CD4-positive, CD25-positive, alpha-beta regulatory T cell (primary cell): ENCODE data around the gene RBM17. TPM values are rescaled to one million over a fixed set of nuclear protein-coding genes. Genes with fewer than 3 reads are reported as not detected.
A peak's percentile ranks its signal among the peaks of the same experiment; 100 is the strongest.

Source experiments
- ATAC-seq, 2 donors: fragments of 150-1000 bp; cut with Tn5 transposase; one replicate each; pipeline ENCODE4 v1.10.0; 2021; ENCODE audit warnings: low read depth in 2 of 2, moderate number of reproducible peaks in 2 of 2, moderate library complexity in 1 of 2
- DNase-seq, 3 donors: peaks; one replicate each; pipeline versions ENCODE4 v3.0.0 to v3.0.0-alpha.2; 2012 to 2022; ENCODE audit warnings: mixed read lengths in 1 of 3
- H3K27ac ChIP-seq: one replicate; pipeline ENCODE4 v1.7.0; 2013; ENCODE audit warnings: mild to moderate bottlenecking, low read length; ENCODE audit not compliant: insufficient read depth, poor library complexity, severe bottlenecking
- H3K27me3 ChIP-seq: one replicate; pipeline ENCODE4 v1.7.0; 2013; ENCODE audit warnings: low read length; ENCODE audit not compliant: control insufficient read depth, insufficient read depth
- H3K36me3 ChIP-seq: one replicate; pipeline ENCODE4 v1.7.0; 2013; ENCODE audit warnings: mild to moderate bottlenecking, low read length, moderate library complexity; ENCODE audit not compliant: control insufficient read depth, insufficient read depth
- H3K4me1 ChIP-seq: 2 replicates; pipeline ENCODE4 v1.7.0; 2013; ENCODE audit warnings: mild to moderate bottlenecking, low read length; ENCODE audit not compliant: insufficient read depth, control insufficient read depth, poor library complexity, severe bottlenecking
- H3K4me3 ChIP-seq: one replicate; pipeline ENCODE4 v1.7.0; 2013; ENCODE audit warnings: low read depth, mild to moderate bottlenecking, low read length, moderate library complexity
- H3K9me3 ChIP-seq, 2 experiments: 1 replicate in 1 of 2; 2 replicates in 1 of 2; pipeline ENCODE4 v1.7.0; 2013; ENCODE audit warnings: low read length in 2 of 2, mild to moderate bottlenecking in 1 of 2, moderate library complexity in 1 of 2; ENCODE audit not compliant: control insufficient read depth in 2 of 2
- H3K27ac Mint-ChIP-seq, 3 donors: one replicate each; pipeline ENCODE4 v1.8.0; 2020 to 2022; ENCODE audit warnings: mild to moderate bottlenecking in 3 of 3, mixed read lengths in 3 of 3, moderate library complexity in 2 of 3
- H3K27me3 Mint-ChIP-seq: one replicate; pipeline ENCODE4 v1.8.0; 2022; ENCODE audit warnings: mild to moderate bottlenecking, mixed read lengths
- H3K36me3 Mint-ChIP-seq: one replicate; pipeline ENCODE4 v1.8.0; 2020; ENCODE audit warnings: mixed read lengths
- H3K4me1 Mint-ChIP-seq, 4 donors: one replicate each; pipeline ENCODE4 v1.8.0; 2020 to 2022; ENCODE audit warnings: mixed read lengths in 4 of 4, mild to moderate bottlenecking in 1 of 4
- H3K4me3 Mint-ChIP-seq, 4 donors: one replicate each; pipeline ENCODE4 v1.8.0; 2020 to 2022; ENCODE audit warnings: mild to moderate bottlenecking in 4 of 4, mixed read lengths in 4 of 4, moderate library complexity in 3 of 4
- H3K9me3 Mint-ChIP-seq, 7 donors: one replicate each; pipeline ENCODE4 v1.8.0; 2020 to 2022; ENCODE audit warnings: mixed read lengths in 7 of 7, mild to moderate bottlenecking in 3 of 7, moderate library complexity in 2 of 7
- polyA plus RNA-seq, 4 donors: library from polyadenylated mRNA; unstranded; fragments of 300-500 nt; fragmentation: Illumina TruSeq; gene quantifications; one replicate each; pipeline ENCODE4 v1.2.3, GENCODE V29; 2021
- total RNA-seq: library from RNA; stranded (reverse); gene quantifications from one replicate; pipeline ENCODE4 v1.2.3, GENCODE V29; 2022

RBM17 gene
- total and polyA plus RNA-seq, 5 donors from 2014 or later = 63.6 to 168 (median 66.8) TPM

- peak overlapping the region; percentile 61 for H3K27ac ChIP-seq
- H3K9me3 ChIP-seq = no peaks in the 10 kb centered on the region
- peak overlapping the region; percentile 33 for H3K4me3 ChIP-seq
- H3K36me3 ChIP-seq = no peaks in the 10 kb centered on the region
- Mint-ChIP-seq H3K36me3 (peaks cover 6% of the 10 kb centered on the region), H3K27me3 (peaks cover 6% of the 10 kb centered on the region), H3K27ac (peak overlapping the region; percentile 81 to 97 (median 89)), H3K4me1 (peaks cover 26 to 80% (median 59%) of the 10 kb centered on the region in 4 donors), H3K4me3 (peak overlapping the region; percentile 33 to 85 (median 54)), H3K9me3 (peaks cover 0 to 3% (median 0%) of the 10 kb centered on the region in 7 donors)
- peaks cover 77% of the 10 kb centered on the region for H3K4me1 ChIP-seq
- H3K27me3 ChIP-seq = no peaks in the 10 kb centered on the region
- ATAC-seq (no peak), DNase-seq (peak in 1 of 3 donors; percentile 85)
These were observed 23.0 kb upstream of the RBM17 start for GRCh38 chr10:6065835-6066234.

GRCh38 chr10:6067457-6067856 is 21.4 kb upstream of the RBM17 start:
- Mint-ChIP-seq H3K4me1 (peaks cover 34 to 93% (median 72%) of the 10 kb centered on the region in 4 donors), H3K4me3 (peak overlapping the region; percentile 35 to 91 (median 88)), H3K9me3 (no peaks in the 10 kb centered on the region), H3K27ac (peak overlapping the region; percentile 48 to 100 (median 89)), H3K27me3 (peaks cover 1% of the 10 kb centered on the region), H3K36me3 (peaks cover 6% of the 10 kb centered on the region)
- no peak for ATAC-seq
- H3K9me3 ChIP-seq = no peaks in the 10 kb centered on the region
- H3K27ac ChIP-seq = peak overlapping the region; percentile 94
- H3K4me3 ChIP-seq = peak overlapping the region; percentile 83
- no peaks in the 10 kb centered on the region for H3K36me3 ChIP-seq
- peaks cover 92% of the 10 kb centered on the region for H3K4me1 ChIP-seq
- H3K27me3 ChIP-seq = no peaks in the 10 kb centered on the region
- peak in 1 of 3 donors; percentile 7 for DNase-seq

GRCh38 chr10:6068006-6068405 is 20.8 kb upstream of the RBM17 start:
- no peaks in the 10 kb centered on the region for H3K9me3 Mint-ChIP-seq
- peak overlapping the region; percentile 81 to 91 (median 88) for H3K4me3 Mint-ChIP-seq
- ATAC-seq (no peak), DNase-seq (peak in 1 of 3 donors; percentile 22)
- Histone ChIP-seq H3K36me3 (no peaks in the 10 kb centered on the region), H3K27ac (peak overlapping the region; percentile 94), H3K4me1 (peaks cover 92% of the 10 kb centered on the region), H3K4me3 (peak overlapping the region; percentile 83), H3K27me3 (no peaks in the 10 kb centered on the region), H3K9me3 (no peaks in the 10 kb centered on the region)
- H3K27me3 Mint-ChIP-seq = no peaks in the 10 kb centered on the region
- peaks cover 6% of the 10 kb centered on the region for H3K36me3 Mint-ChIP-seq
- H3K27ac Mint-ChIP-seq = peak overlapping the region; percentile 89 to 100 (median 98)
- peaks cover 38 to 93% (median 73%) of the 10 kb centered on the region in 4 donors for H3K4me1 Mint-ChIP-seq

GRCh38 chr10:6068422-6068821 is 20.4 kb upstream of the RBM17 start:
- peak; percentile 42 to 87 (median 71) for DNase-seq
- Mint-ChIP-seq H3K4me3 (peak overlapping the region; percentile 81 to 91 (median 88)), H3K4me1 (peaks cover 39 to 96% (median 77%) of the 10 kb centered on the region in 4 donors), H3K27me3 (no peaks in the 10 kb centered on the region), H3K36me3 (peaks cover 6% of the 10 kb centered on the region), H3K9me3 (no peaks in the 10 kb centered on the region), H3K27ac (peak overlapping the region; percentile 89 to 100 (median 98))
- H3K4me1 ChIP-seq = peaks cover 92% of the 10 kb centered on the region
- no peaks in the 10 kb centered on the region for H3K27me3 ChIP-seq
- no peaks in the 10 kb centered on the region for H3K36me3 ChIP-seq
- peak overlapping the region; percentile 94 for H3K27ac ChIP-seq
- peak overlapping the region; percentile 83 for H3K4me3 ChIP-seq
- no peaks in the 10 kb centered on the region for H3K9me3 ChIP-seq
- ATAC-seq = peak; percentile 45 to 50

DNA sequence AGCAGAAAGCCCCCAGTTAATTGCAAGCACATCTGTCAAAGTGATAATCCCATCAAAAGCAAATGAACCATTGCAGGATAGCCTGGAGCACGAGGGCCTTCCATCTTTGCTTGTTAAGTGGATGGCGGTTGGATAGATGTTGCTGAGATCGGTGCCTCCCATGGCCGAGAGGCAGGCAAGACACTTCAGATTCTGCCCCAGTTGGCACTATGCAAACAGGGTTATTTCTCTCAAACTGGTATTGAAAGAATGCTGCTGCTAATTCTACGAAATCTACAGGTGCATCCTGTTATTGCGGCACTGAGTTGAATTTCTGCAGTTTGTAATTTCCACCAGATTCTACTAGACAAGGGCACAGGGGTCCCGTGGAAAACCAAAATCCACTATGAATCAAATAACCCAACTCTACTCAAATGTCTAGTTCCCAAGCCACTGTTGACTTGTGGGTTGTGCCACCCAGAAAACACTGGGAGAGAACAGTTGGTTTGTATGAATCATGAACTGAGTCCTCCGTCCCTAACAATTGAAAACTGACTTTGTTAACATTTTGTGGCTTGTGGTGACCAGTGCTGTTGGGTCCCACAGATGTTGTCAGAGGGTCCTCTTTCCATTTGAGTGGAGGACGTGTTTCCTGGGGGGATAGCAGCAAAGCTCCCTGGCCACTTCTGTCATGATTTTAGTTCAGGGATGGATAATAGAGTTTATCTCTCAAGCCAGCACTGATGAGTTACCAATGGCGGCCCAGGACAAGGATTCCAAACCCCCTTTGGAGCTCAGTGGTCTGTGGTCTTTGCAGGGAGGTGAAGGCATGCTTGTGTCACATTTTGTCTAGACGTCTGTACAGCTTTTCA is 19.5 kb upstream of the RBM17 start:
- Histone ChIP-seq H3K4me3 (peak overlapping the region; percentile 83), H3K27ac (peak overlapping the region; percentile 94)
- H3K27ac Mint-ChIP-seq = peak overlapping the region; percentile 89 to 100 (median 98)

GRCh38 chr10:6070660-6071059 is 18.2 kb upstream of the RBM17 start:
- Mint-ChIP-seq H3K27me3 (no peaks in the 10 kb centered on the region), H3K9me3 (peaks cover 0 to 2% (median 0%) of the 10 kb centered on the region in 7 donors), H3K27ac (peak overlapping the region; percentile 89 to 100 (median 98)), H3K4me3 (peak overlapping the region; percentile 81 to 91 (median 88)), H3K36me3 (peaks cover 6% of the 10 kb centered on the region), H3K4me1 (peaks cover 50 to 97% (median 81%) of the 10 kb centered on the region in 4 donors)
- Histone ChIP-seq H3K36me3 (no peaks in the 10 kb centered on the region), H3K27me3 (no peaks in the 10 kb centered on the region), H3K4me1 (peaks cover 95% of the 10 kb centered on the region), H3K4me3 (peak overlapping the region; percentile 86), H3K27ac (peak overlapping the region; percentile 94), H3K9me3 (no peaks in the 10 kb centered on the region)
- peak in 1 of 3 donors; percentile 64 for DNase-seq
- no peak for ATAC-seq

More for the DNA sequence above, 19.5 kb upstream of the RBM17 start:
- ATAC-seq = peak; percentile 62 to 64
- no peaks in the 10 kb centered on the region for H3K9me3 ChIP-seq
- H3K36me3 ChIP-seq = no peaks in the 10 kb centered on the region
- peaks cover 93% of the 10 kb centered on the region for H3K4me1 ChIP-seq
- H3K4me3 Mint-ChIP-seq = peak overlapping the region; percentile 81 to 91 (median 88)
- peaks cover 6% of the 10 kb centered on the region for H3K36me3 Mint-ChIP-seq
- no peaks in the 10 kb centered on the region for H3K27me3 Mint-ChIP-seq
- peaks cover 0 to 1% (median 0%) of the 10 kb centered on the region in 7 donors for H3K9me3 Mint-ChIP-seq
- peak; percentile 25 to 95 (median 75) for DNase-seq
- H3K4me1 Mint-ChIP-seq = peaks cover 42 to 100% (median 83%) of the 10 kb centered on the region in 4 donors
- no peaks in the 10 kb centered on the region for H3K27me3 ChIP-seq

DNA sequence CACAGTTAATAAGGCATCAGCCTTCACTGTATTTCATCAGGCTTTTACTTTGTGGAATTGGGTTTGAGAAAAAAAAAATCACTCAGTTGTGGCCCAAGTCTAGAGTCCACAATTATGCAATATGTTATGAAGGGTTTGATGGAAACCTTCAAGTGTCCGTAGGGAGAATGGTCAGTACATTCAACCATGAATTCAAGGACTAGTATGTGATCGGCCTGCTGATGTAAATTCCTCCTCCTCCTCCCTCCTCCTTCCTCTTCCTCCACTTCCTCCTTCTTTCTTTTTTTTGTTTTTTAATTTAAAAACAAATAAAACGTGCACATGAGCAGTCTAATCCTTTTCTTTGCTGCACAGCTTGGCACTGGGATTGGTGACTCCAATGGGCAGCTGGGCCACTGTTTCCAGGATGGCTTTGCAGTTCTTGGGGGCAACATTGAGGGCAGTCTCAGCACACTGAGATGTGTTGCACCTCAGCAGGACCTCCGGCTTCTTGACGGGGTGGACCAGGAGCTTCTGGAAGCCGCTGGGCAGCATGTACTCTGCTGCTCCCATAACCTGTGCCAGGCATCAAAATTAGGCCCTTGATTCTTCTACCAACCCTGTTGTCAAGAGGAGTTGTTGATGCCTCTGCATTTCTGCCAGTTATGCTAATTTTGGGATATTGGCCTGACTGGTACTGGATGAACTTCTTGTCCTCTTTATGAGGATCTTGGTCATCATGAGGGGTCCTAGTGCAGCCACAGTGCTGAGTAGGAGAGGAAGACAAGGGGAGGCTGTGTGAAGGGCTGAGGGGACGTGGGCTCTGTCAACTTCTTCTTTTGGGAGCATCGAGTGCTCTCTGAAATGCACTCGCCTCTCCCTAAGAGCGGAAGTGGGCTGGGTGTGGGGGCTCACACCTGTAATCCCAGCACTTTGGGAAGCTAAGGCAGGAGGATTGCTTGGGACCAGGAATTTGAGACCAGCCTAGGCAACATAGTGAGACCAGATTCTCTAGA is 17.4 kb upstream of the RBM17 start:
- Histone ChIP-seq H3K4me3 (peak overlapping the region; percentile 86), H3K36me3 (no peaks in the 10 kb centered on the region), H3K27ac (peak overlapping the region; percentile 94), H3K27me3 (no peaks in the 10 kb centered on the region), H3K9me3 (no peaks in the 10 kb centered on the region), H3K4me1 (peaks cover 91% of the 10 kb centered on the region)
- peak in 1 of 3 donors; percentile 33 for DNase-seq
- Mint-ChIP-seq H3K36me3 (peaks cover 6% of the 10 kb centered on the region), H3K27me3 (no peaks in the 10 kb centered on the region), H3K27ac (peak overlapping the region; percentile 89 to 100 (median 98)), H3K4me1 (peaks cover 45 to 96% (median 79%) of the 10 kb centered on the region in 4 donors), H3K9me3 (peaks cover 0 to 2% (median 0%) of the 10 kb centered on the region in 7 donors), H3K4me3 (peak overlapping the region; percentile 77 to 91 (median 88))
- no peak for ATAC-seq
